SK-N-SH treated with all-trans-retinoic acid at 6 μM for 48 hours (cell line): ENCODE results near the gene RNASET2.

Experiments
- ATAC-seq: fragments of 200-7000 bp; cut with Tn5 transposase; 3 replicates; pipeline ENCODE4 v1.9.1; 2020; ENCODE audit warnings: mild to moderate bottlenecking, moderate library complexity
- ARNTL ChIP-seq: fragments of 450-650 bp; formaldehyde crosslinking; IDR thresholded peaks from 2 replicates; pipeline ENCODE4 v1.5.0; 2020; ENCODE audit warnings: low read depth, mild to moderate bottlenecking, moderate library complexity, borderline replicate concordance
- BACH2 ChIP-seq: fragments of 250-450 bp; sonication (Bioruptor Pico); IDR thresholded peaks from 2 replicates; pipeline ENCODE4 v1.9.0; 2021; ENCODE audit warnings: mild to moderate bottlenecking, borderline replicate concordance
- CSDC2 ChIP-seq: fragments of 250-450 bp; sonication (Bioruptor Pico); IDR thresholded peaks from 2 replicates; pipeline ENCODE4 v1.5.0; 2020; ENCODE audit warnings: mild to moderate bottlenecking, moderate library complexity
- GLIS3 ChIP-seq: fragments of 250-450 bp; sonication (Bioruptor Pico); IDR thresholded peaks from 2 replicates; pipeline ENCODE4 v1.5.0; 2020; ENCODE audit warnings: mild to moderate bottlenecking, moderate library complexity
- ISL1 ChIP-seq: fragments of 250-450 bp; sonication (Bioruptor Pico); IDR thresholded peaks from 2 replicates; pipeline ENCODE4 v2.1.2; 2022; ENCODE audit warnings: mild to moderate bottlenecking, moderate library complexity
- OSR1 ChIP-seq: fragments of 250-450 bp; sonication (Bioruptor Pico); IDR thresholded peaks from 2 replicates; pipeline ENCODE4 v1.8.0; 2022; ENCODE audit warnings: moderate library complexity, mild to moderate bottlenecking, inconsistent platforms
- PPARA ChIP-seq: fragments of 250-450 bp; sonication (Bioruptor Pico); IDR thresholded peaks from 2 replicates; pipeline ENCODE4 v1.5.0; 2020; ENCODE audit warnings: mild to moderate bottlenecking, borderline replicate concordance
- RARB ChIP-seq: fragments of 250-450 bp; sonication (Bioruptor Pico); IDR thresholded peaks from 2 replicates; pipeline ENCODE4 v1.8.0; 2021; ENCODE audit warnings: mild to moderate bottlenecking, moderate library complexity
- SNAI2 ChIP-seq: fragments of 250-450 bp; sonication (Bioruptor Pico); IDR thresholded peaks from 2 replicates; pipeline ENCODE4 v1.5.0; 2020; ENCODE audit warnings: mild to moderate bottlenecking, moderate library complexity
- TCF4 ChIP-seq: fragments of 250-450 bp; sonication (Bioruptor Pico); IDR thresholded peaks from 2 replicates; pipeline ENCODE4 v1.8.0; 2021; ENCODE audit warnings: mild to moderate bottlenecking, moderate library complexity, borderline replicate concordance
- TOX ChIP-seq: fragments of 250-450 bp; sonication (Bioruptor Pico); IDR thresholded peaks from 2 replicates; pipeline ENCODE4 v1.8.0; 2021; ENCODE audit warnings: mild to moderate bottlenecking, moderate library complexity, borderline replicate concordance
- ZC3H10 ChIP-seq: fragments of 250-450 bp; sonication (Bioruptor Pico); IDR thresholded peaks from 2 replicates; pipeline ENCODE4 v1.5.1; 2021; ENCODE audit warnings: mild to moderate bottlenecking, moderate library complexity
- ZFP3 ChIP-seq: fragments of 250-450 bp; sonication (Bioruptor Pico); IDR thresholded peaks from 2 replicates; pipeline ENCODE4 v1.5.0; 2020; ENCODE audit warnings: mild to moderate bottlenecking, moderate library complexity
- ZFP30 ChIP-seq: fragments of 450-650 bp; formaldehyde crosslinking; IDR thresholded peaks from 2 replicates; pipeline ENCODE4 v1.5.0; 2022; ENCODE audit warnings: mild to moderate bottlenecking, moderate library complexity
- ZNF565 ChIP-seq: fragments of 450-650 bp; formaldehyde crosslinking; conservative IDR thresholded peaks from 2 replicates; pipeline ENCODE4 v1.5.0; 2020; ENCODE audit warnings: low read depth, mild to moderate bottlenecking, moderate library complexity
- ZNF70 ChIP-seq: fragments of 450-650 bp; formaldehyde crosslinking; IDR thresholded peaks from 2 replicates; pipeline ENCODE4 v1.5.0; 2020; ENCODE audit warnings: mild to moderate bottlenecking, moderate library complexity
- ZNF8 ChIP-seq: fragments of 450-650 bp; formaldehyde crosslinking; IDR thresholded peaks from 2 replicates; pipeline ENCODE4 v1.5.0; 2020; ENCODE audit warnings: mild to moderate bottlenecking, moderate library complexity
- TF ChIP-seq, protein P1 (sequence below): fragments of 250-450 bp; sonication (Bioruptor Pico); IDR thresholded peaks from 2 replicates; pipeline ENCODE4 v1.5.1; 2020; ENCODE audit warnings: low read depth, mild to moderate bottlenecking, moderate library complexity
- TF ChIP-seq, protein P2 (sequence below): fragments of 250-450 bp; sonication (Bioruptor Pico); IDR thresholded peaks from 2 replicates; pipeline ENCODE4 v1.8.0; 2021; ENCODE audit warnings: low read depth, mild to moderate bottlenecking, moderate library complexity, borderline replicate concordance
- TF ChIP-seq, protein P3 (sequence below): fragments of 250-450 bp; sonication (Bioruptor Pico); IDR thresholded peaks from 2 replicates; pipeline ENCODE4 v1.5.1; 2021; ENCODE audit warnings: mild to moderate bottlenecking, moderate library complexity
- TF ChIP-seq, protein P4 (sequence below): fragments of 250-450 bp; sonication (Bioruptor Pico); IDR thresholded peaks from 2 replicates; pipeline ENCODE4 v1.8.0; 2020; ENCODE audit warnings: mild to moderate bottlenecking, moderate library complexity, borderline replicate concordance
- TF ChIP-seq, protein P5 (sequence below): fragments of 250-450 bp; sonication (Bioruptor Pico); IDR thresholded peaks from 2 replicates; pipeline ENCODE4 v1.5.0; 2020; ENCODE audit warnings: mild to moderate bottlenecking, moderate library complexity

Gene RNASET2

DNA sequence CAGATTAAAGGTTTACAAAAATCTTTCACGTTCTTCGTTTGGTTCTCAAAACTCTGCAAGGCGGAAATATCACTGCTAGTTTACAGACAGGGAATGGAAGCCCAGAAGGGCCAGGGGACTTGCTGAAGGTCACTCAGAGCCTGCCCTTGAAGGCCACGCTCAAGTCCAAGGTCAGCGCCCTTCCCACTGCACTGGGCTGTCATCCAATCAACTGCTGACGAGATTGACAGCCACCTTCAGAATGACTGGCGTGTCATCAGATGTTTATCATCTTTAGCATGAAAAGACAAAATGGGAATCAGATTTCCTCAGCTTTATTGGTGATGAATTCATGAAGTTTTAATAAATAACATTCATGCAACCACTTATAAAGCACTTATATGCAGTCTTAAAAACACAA is 16.5 kb downstream of the RNASET2 start:
- no peak for ATAC-seq
- TF ChIP-seq, protein P1, sequence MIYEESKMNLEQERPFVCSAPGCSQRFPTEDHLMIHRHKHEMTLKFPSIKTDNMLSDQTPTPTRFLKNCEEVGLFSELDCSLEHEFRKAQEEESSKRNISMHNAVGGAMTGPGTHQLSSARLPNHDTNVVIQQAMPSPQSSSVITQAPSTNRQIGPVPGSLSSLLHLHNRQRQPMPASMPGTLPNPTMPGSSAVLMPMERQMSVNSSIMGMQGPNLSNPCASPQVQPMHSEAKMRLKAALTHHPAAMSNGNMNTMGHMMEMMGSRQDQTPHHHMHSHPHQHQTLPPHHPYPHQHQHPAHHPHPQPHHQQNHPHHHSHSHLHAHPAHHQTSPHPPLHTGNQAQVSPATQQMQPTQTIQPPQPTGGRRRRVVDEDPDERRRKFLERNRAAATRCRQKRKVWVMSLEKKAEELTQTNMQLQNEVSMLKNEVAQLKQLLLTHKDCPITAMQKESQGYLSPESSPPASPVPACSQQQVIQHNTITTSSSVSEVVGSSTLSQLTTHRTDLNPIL, result no peak
- TF ChIP-seq, protein P2, sequence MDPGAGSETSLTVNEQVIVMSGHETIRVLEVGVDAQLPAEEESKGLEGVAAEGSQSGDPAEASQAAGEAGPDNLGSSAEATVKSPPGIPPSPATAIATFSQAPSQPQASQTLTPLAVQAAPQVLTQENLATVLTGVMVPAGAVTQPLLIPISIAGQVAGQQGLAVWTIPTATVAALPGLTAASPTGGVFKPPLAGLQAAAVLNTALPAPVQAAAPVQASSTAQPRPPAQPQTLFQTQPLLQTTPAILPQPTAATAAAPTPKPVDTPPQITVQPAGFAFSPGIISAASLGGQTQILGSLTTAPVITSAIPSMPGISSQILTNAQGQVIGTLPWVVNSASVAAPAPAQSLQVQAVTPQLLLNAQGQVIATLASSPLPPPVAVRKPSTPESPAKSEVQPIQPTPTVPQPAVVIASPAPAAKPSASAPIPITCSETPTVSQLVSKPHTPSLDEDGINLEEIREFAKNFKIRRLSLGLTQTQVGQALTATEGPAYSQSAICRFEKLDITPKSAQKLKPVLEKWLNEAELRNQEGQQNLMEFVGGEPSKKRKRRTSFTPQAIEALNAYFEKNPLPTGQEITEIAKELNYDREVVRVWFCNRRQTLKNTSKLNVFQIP (CRISPR knock-in tag), result no peak
- no peak for TF ChIP-seq CSDC2
- TF ChIP-seq SNAI2 (CRISPR knock-in tag), result no peak
- no peak for TF ChIP-seq ZNF8 (CRISPR knock-in tag)
- no peak for TF ChIP-seq ZNF565 (CRISPR knock-in tag)

DNA sequence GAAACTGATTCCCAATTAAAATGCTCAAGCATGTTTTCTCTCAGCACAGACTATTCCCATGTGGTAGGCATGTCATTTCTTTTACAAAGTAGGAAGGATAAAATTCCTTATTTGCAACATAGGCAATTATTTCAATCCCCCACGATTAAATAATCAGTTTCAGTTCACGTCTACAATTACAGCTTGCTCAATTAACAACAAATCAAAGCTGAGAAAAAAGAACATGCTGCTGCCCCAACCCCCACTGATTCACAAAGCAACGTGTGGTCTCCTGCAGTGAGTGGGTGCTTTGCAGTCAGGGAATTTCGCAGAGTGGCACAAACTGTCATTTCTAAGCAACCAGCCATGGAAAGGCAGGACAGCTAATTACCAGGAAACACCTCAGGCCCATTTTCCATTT is 17.0 kb downstream of the RNASET2 start:
- TF ChIP-seq TCF4 (no peak), ZFP3 (CRISPR knock-in tag) (no peak), PPARA (no peak), RARB (CRISPR knock-in tag) (no peak), ZC3H10 (CRISPR knock-in tag) (no peak), BACH2 (no peak), TOX (CRISPR knock-in tag) (no peak)
- TF ChIP-seq, protein P3, sequence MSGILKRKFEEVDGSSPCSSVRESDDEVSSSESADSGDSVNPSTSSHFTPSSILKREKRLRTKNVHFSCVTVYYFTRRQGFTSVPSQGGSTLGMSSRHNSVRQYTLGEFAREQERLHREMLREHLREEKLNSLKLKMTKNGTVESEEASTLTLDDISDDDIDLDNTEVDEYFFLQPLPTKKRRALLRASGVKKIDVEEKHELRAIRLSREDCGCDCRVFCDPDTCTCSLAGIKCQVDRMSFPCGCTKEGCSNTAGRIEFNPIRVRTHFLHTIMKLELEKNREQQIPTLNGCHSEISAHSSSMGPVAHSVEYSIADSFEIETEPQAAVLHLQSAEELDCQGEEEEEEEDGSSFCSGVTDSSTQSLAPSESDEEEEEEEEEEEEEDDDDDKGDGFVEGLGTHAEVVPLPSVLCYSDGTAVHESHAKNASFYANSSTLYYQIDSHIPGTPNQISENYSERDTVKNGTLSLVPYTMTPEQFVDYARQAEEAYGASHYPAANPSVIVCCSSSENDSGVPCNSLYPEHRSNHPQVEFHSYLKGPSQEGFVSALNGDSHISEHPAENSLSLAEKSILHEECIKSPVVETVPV (CRISPR knock-in tag), result no peak
- TF ChIP-seq, protein P2 (CRISPR knock-in tag), result no peak
- ATAC-seq, result no peak

DNA sequence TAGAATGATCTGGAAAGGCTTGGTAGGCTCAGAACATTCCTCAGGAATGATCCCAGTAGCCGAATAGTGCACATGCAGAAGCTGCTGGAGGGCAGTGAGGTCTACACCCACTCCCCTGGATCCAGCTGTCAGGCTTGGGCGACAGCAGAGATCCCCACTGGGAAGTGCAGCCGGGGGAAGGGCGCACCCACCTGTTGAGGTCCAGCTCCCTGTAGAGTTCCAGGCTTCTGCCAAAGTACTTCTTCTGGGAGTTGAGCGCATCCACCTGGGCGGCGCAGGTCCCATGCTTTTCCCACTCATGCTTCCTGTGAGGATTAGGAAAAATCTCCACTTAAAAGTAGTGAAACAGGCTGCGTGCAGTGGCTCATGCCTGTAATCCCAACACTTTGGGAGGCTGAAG is 17.6 kb downstream of the RNASET2 start:
- ATAC-seq, result no peak
- no peak for TF ChIP-seq ARNTL (CRISPR knock-in tag)
- no peak for TF ChIP-seq CSDC2
- no peak for TF ChIP-seq TOX (CRISPR knock-in tag)
- TF ChIP-seq, protein P3 (CRISPR knock-in tag), result no peak
- no peak for TF ChIP-seq ZFP3 (CRISPR knock-in tag)
- no peak for TF ChIP-seq OSR1 (CRISPR knock-in tag)
- TF ChIP-seq ZNF565 (CRISPR knock-in tag), result no peak
- TF ChIP-seq, protein P4, sequence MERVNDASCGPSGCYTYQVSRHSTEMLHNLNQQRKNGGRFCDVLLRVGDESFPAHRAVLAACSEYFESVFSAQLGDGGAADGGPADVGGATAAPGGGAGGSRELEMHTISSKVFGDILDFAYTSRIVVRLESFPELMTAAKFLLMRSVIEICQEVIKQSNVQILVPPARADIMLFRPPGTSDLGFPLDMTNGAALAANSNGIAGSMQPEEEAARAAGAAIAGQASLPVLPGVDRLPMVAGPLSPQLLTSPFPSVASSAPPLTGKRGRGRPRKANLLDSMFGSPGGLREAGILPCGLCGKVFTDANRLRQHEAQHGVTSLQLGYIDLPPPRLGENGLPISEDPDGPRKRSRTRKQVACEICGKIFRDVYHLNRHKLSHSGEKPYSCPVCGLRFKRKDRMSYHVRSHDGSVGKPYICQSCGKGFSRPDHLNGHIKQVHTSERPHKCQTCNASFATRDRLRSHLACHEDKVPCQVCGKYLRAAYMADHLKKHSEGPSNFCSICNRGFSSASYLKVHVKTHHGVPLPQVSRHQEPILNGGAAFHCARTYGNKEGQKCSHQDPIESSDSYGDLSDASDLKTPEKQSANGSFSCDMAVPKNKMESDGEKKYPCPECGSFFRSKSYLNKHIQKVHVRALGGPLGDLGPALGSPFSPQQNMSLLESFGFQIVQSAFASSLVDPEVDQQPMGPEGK (CRISPR knock-in tag), result no peak
- TF ChIP-seq ZNF70 (CRISPR knock-in tag), result no peak
- TF ChIP-seq, protein P1, result no peak
- TF ChIP-seq, protein P5, sequence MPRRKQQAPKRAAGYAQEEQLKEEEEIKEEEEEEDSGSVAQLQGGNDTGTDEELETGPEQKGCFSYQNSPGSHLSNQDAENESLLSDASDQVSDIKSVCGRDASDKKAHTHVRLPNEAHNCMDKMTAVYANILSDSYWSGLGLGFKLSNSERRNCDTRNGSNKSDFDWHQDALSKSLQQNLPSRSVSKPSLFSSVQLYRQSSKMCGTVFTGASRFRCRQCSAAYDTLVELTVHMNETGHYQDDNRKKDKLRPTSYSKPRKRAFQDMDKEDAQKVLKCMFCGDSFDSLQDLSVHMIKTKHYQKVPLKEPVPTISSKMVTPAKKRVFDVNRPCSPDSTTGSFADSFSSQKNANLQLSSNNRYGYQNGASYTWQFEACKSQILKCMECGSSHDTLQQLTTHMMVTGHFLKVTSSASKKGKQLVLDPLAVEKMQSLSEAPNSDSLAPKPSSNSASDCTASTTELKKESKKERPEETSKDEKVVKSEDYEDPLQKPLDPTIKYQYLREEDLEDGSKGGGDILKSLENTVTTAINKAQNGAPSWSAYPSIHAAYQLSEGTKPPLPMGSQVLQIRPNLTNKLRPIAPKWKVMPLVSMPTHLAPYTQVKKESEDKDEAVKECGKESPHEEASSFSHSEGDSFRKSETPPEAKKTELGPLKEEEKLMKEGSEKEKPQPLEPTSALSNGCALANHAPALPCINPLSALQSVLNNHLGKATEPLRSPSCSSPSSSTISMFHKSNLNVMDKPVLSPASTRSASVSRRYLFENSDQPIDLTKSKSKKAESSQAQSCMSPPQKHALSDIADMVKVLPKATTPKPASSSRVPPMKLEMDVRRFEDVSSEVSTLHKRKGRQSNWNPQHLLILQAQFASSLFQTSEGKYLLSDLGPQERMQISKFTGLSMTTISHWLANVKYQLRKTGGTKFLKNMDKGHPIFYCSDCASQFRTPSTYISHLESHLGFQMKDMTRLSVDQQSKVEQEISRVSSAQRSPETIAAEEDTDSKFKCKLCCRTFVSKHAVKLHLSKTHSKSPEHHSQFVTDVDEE (CRISPR knock-in tag), result no peak
- TF ChIP-seq SNAI2 (CRISPR knock-in tag), result no peak
- TF ChIP-seq ZFP30 (CRISPR knock-in tag), result no peak
- TF ChIP-seq RARB (CRISPR knock-in tag), result no peak
- no peak for TF ChIP-seq ISL1
- TF ChIP-seq, protein P2 (CRISPR knock-in tag), result no peak
- TF ChIP-seq ZNF8 (CRISPR knock-in tag), result no peak
- no peak for TF ChIP-seq TCF4
- no peak for TF ChIP-seq GLIS3
- TF ChIP-seq ZC3H10 (CRISPR knock-in tag), result no peak
